Activated CD4-positive, CD25-positive, alpha-beta regulatory T cell treated with anti-CD3 and anti-CD28 coated beads, Interleukin-2, amount 50 U/mL, for 24 hours (primary cell): Measurements from ENCODE around the gene MRTFA.
"Not testable (repeated sequence)": the region's sequence is repeated elsewhere in the genome, so short reads cannot be mapped to it uniquely, and the experiment has no call there.

ENCODE experiments used
- ATAC-seq, 2 donors: fragments of 150-1000 bp; cut with Tn5 transposase; one replicate each; pipeline ENCODE4 v1.10.0; 2021; ENCODE audit warnings: mild to moderate bottlenecking in 1 of 2, moderate library complexity in 1 of 2

MRTFA gene

GRCh38 chr22:40636380-40637182 is at the start of gene MRTFA:
TSS of gene MRTFA (minus strand) at chr22:40636719.
- ATAC-seq = peak; percentile 95 to 96

- no peak for ATAC-seq
Observed at GRCh38 chr22:40685406-40685805, 48.9 kb upstream of the MRTFA start.

- no peak for ATAC-seq
Observed at GRCh38 chr22:40684728-40685127, 48.2 kb upstream of the MRTFA start.

- no peak for ATAC-seq
Observed at GRCh38 chr22:40681451-40681850, 44.9 kb upstream of the MRTFA start.

- ATAC-seq = no peak
Observed at GRCh38 chr22:40680819-40681183, 44.3 kb upstream of the MRTFA start.

GRCh38 chr22:40679964-40680818 is 43.7 kb upstream of the MRTFA start:
- ATAC-seq = no peak

GRCh38 chr22:40679249-40679963 is 42.9 kb upstream of the MRTFA start, which contains the start of gene MCHR1:
TSS of gene MCHR1 (plus strand) at chr22:40679484. CDS start at chr22:40679653, 169 bp downstream.
- no peak for ATAC-seq

- no peak for ATAC-seq
Observed at GRCh38 chr22:40678493-40679248, 42.2 kb upstream of the MRTFA start.

- ATAC-seq = no peak
Observed at GRCh38 chr22:40676644-40677043, 40.1 kb upstream of the MRTFA start.

GRCh38 chr22:40676166-40676565 is 39.6 kb upstream of the MRTFA start:
- not testable (repeated sequence) for ATAC-seq

GRCh38 chr22:40674274-40674673 is 37.8 kb upstream of the MRTFA start:
- ATAC-seq = no peak

- no peak for ATAC-seq
Observed at GRCh38 chr22:40673017-40673416, 36.5 kb upstream of the MRTFA start.

GRCh38 chr22:40671796-40672360 is 35.4 kb upstream of the MRTFA start:
- ATAC-seq = no peak

GRCh38 chr22:40671369-40671768 is 34.9 kb upstream of the MRTFA start:
- ATAC-seq = no peak

- ATAC-seq = no peak
Observed at GRCh38 chr22:40670058-40670457, 33.5 kb upstream of the MRTFA start.

GRCh38 chr22:40668611-40669411 is 32.3 kb upstream of the MRTFA start:
- peak; percentile 63 to 76 for ATAC-seq

- no peak for ATAC-seq
Observed at GRCh38 chr22:40666151-40666848, 29.8 kb upstream of the MRTFA start.

GRCh38 chr22:40665312-40665711 is 28.8 kb upstream of the MRTFA start:
- ATAC-seq = no peak

GRCh38 chr22:40661671-40662070 is 25.2 kb upstream of the MRTFA start:
- ATAC-seq = no peak

GRCh38 chr22:40660730-40661129 is 24.2 kb upstream of the MRTFA start:
- no peak for ATAC-seq
